Suprapubic skin (tissue), 3 donors: Measurements from ENCODE around the gene PPP2R2B.

ENCODE experiments used
- CTCF ChIP-seq, 2 donors: fragments of 200-600 bp in 1 of 2; fragments of 450-650 bp in 1 of 2; sonication (generic) in 1 of 2; IDR thresholded peaks; one replicate each; pipeline ENCODE4 v1.5.1; 2016 to 2019; ENCODE audit warnings: antibody characterized with exemption in 2 of 2, mild to moderate bottlenecking in 1 of 2, moderate library complexity in 1 of 2
- POLR2AphosphoS5 ChIP-seq, 3 donors: sonication (generic); formaldehyde crosslinking; IDR thresholded peaks; one replicate each; pipeline ENCODE4 v1.6.1; 2017; ENCODE audit warnings: antibody characterized with exemption in 3 of 3

- TF ChIP-seq CTCF (IDR thresholded peaks at IDR 0.05) (no peak), POLR2AphosphoS5 (IDR thresholded peaks at IDR 0.05) (no peak)
These were observed 279.3 kb downstream of the PPP2R2B start for GRCh38 chr5:146599261-146599660.
